ENCODE results near the gene EVC2. TPM values are rescaled to one million over a fixed set of nuclear protein-coding genes. Genes with fewer than 3 reads are reported as not detected.

The EVC2 gene
- total RNA-seq, 8 experiments from 2014 or later = 0.16 to 5.1 (median 1.0) TPM

DNA sequence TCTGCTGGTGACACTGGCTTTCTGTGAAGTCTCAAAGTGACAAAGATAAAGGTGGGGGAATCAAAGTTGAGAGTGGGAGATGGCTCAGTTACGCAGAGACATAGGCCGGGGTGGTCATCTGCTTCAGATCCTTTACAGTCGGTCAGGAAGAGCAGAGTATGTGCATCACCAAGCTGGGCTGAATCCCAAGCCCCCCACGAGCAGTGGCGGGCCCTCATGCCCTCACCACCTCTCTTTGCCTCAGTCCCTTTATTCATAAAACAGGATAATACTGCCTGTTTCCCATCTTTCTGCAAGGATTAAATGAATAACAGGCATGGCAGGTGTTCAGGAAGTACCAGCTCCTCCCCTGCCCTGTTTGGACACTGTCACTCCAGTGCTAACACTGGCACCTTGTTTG lies 135.6 kb downstream of the EVC2 start:
- no peak overlapping the region for H3K27ac ChIP-seq
- H3K4me3 ChIP-seq = no peak overlapping the region
- ATAC-seq (replicated peaks in 6 of 8) = no peak
- no peaks in the 10 kb centered on the region for H3K4me1 ChIP-seq (replicated peaks in 1 of 2)
- in situ Hi-C loops (cut with MboI; ENCODE audit: low pct_unique_long_range_greater_than_20kb in 2 of 9, low sequenced_read_pairs in 9 of 9, unreplicated experiment in 9 of 9) = no loop called here
- WGBS, 10 experiments = 80 to 100% (median 96%) methylated on average over 1 to 4 of the region's 5 CpGs; no CpG with 5 or more reads in 5 of the 10 experiments

DNA sequence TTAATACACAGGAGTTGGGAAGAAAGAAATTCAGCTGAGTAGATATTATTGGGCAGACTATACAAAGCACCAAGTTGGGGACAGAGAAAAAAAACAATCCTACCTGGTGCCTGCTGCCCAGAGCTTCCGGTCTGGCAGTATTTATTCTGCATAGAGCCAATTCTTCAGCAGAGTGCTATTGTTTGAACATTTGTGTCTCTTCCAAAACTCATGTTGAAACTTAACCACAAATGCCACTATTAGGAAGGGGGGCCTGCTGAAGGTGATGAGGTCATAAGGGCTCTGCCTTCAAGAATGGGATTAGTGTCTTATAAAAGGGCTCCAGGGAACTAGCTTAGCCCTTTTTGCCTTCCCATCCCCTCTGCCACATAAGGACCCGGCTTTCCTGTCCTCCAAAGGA lies 136.2 kb downstream of the EVC2 start:
- ATAC-seq (replicated peaks in 6 of 8) = no peak
- in situ Hi-C loops (cut with MboI; ENCODE audit: low pct_unique_long_range_greater_than_20kb in 2 of 9, low sequenced_read_pairs in 9 of 9, unreplicated experiment in 9 of 9) = no loop called here
- H3K4me3 ChIP-seq = no peak overlapping the region
- 60 to 100% (median 95%) methylated on average over 1 to 2 of the region's 2 CpGs; no CpG with 5 or more reads in 4 of the 10 experiments for WGBS, 10 experiments
- H3K4me1 ChIP-seq (replicated peaks in 1 of 2) = no peaks in the 10 kb centered on the region
- H3K27ac ChIP-seq = no peak overlapping the region

DNA sequence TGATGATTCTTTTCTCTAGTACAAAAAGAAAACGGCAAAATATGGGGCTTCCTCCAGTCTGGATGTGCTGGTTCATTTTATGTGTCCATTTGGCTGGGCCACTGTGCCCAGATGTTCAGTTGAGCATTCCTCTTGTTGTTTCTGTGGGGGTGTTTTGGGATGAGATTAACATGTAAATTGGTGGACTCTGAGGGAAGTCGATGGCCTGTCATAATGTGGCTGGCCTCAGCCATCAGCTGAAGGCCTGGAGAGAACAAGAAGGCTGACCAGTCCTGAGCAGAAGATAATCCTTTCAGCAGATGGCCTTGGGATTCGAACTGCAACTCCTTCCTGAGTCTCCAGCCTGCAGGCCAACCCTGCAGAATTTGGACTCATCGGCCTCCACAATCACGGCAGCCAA lies 136.7 kb downstream of the EVC2 start:
- Histone ChIP-seq H3K4me1 (replicated peaks in 1 of 2) (no peaks in the 10 kb centered on the region), H3K27ac (no peak overlapping the region), H3K4me3 (no peak overlapping the region)
- in situ Hi-C loops (cut with MboI; ENCODE audit: low pct_unique_long_range_greater_than_20kb in 2 of 9, low sequenced_read_pairs in 9 of 9, unreplicated experiment in 9 of 9) = no loop called here
- no peak for ATAC-seq (replicated peaks in 6 of 8)
- 40 to 100% (median 86%) methylated on average over 1 to 4 of the region's 5 CpGs; no CpG with 5 or more reads in 3 of the 10 experiments for WGBS, 10 experiments

DNA sequence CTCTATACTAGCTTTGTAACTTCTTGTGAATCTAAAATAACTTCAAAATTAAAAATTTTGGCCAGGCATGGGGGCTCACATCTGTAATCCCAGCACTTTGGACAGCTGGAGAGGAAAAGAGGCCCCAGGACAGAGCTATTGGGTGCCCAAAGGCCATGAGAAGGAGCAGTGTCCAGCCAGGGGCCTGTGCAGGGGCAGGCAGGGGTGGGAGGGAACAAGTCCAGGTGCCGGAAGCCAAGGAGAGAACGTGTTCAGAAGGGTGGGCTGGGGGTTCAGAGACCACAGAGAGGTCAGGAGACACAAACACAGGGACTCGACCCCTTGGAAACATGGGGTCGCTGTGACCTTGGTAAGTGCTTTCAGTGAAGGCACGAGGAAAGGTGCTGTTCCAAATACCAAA lies 138.9 kb downstream of the EVC2 start:
- no peak overlapping the region for H3K4me3 ChIP-seq
- WGBS, 10 experiments = 80% methylated on average over 1 of the region's 5 CpGs; no CpG with 5 or more reads in 9 of the 10 experiments
- ATAC-seq (replicated peaks in 6 of 8) = no peak
- H3K27ac ChIP-seq = no peak overlapping the region
- in situ Hi-C loops (cut with MboI; ENCODE audit: low pct_unique_long_range_greater_than_20kb in 2 of 9, low sequenced_read_pairs in 9 of 9, unreplicated experiment in 9 of 9) = no loop called here
- H3K4me1 ChIP-seq (replicated peaks in 1 of 2) = no peaks in the 10 kb centered on the region

DNA sequence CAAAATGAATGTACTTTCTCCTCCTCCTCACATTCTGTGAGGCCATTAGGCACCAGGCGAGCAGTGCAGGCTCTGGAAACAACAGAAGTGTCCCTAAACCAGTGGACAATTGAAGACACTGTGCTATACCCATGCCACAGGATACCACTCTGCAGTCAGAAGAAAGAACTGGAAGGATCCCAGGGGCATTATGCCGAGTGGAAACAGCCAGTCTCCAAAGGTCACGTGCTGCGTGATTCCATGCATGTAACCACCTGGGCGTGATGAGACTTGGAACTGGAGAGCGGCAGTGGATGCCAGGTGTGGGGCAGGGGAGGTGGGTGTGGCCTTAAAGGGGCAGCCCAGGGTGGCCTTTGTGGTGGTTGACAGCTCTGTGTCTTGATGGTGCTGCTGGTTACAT lies 139.4 kb downstream of the EVC2 start:
- Histone ChIP-seq H3K27ac (no peak overlapping the region), H3K4me1 (replicated peaks in 1 of 2) (no peaks in the 10 kb centered on the region), H3K4me3 (no peak overlapping the region)
- no peak for ATAC-seq (replicated peaks in 6 of 8)
- WGBS, 10 experiments = 83 to 100% (median 94%) methylated on average over 1 to 5 of the region's 6 CpGs; no CpG with 5 or more reads in 6 of the 10 experiments
- in situ Hi-C loops (cut with MboI; ENCODE audit: low pct_unique_long_range_greater_than_20kb in 2 of 9, low sequenced_read_pairs in 9 of 9, unreplicated experiment in 9 of 9) = no loop called here

DNA sequence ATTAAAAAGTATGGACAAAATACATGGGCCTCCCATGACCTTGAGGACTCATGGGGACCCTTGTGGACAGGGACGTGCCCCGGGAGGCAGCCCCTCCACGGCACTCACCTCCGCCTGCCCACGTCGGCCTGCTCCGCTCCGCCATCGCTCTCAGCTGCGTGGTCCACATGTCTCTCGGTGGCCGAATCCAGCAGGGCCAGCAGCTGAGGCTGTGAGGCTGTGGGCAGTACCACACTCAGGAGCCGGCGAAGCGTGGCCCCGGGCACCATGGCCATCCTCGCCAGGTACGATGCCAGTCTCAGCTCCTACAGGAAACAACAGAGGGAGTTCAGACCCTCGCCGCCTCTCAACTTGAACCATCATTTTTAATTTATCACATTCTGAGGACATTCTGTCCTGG lies 140.0 kb downstream of the EVC2 start:
- 80 to 100% (median 92%) methylated on average over 2 to 13 of the region's 20 CpGs; no CpG with 5 or more reads in 6 of the 10 experiments for WGBS, 10 experiments
- in situ Hi-C loops (cut with MboI; ENCODE audit: low pct_unique_long_range_greater_than_20kb in 2 of 9, low sequenced_read_pairs in 9 of 9, unreplicated experiment in 9 of 9) = no loop called here
- no peak for ATAC-seq (replicated peaks in 6 of 8)
- Histone ChIP-seq H3K27ac (no peak overlapping the region), H3K4me1 (replicated peaks in 1 of 2) (no peaks in the 10 kb centered on the region), H3K4me3 (no peak overlapping the region)

DNA sequence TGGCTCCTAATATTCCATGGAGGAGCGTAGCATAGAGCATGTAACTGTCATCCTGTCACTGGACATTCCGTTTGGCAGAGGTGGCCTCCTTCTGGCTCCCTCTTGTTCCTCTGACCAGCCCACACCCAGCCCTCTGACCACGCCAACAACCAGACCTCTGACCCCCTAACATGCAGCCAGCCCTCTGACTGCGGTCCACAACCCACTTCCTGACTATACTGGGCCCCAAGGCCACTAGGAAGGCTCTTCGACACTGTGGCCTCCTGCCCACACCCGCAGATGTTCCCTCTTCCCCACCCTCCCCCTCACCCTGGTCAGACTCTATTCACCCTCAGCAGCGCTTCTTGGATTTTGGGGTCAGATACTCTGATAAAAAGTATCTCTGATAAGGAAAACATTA lies 141.4 kb downstream of the EVC2 start:
- ATAC-seq (replicated peaks in 6 of 8) = no peak
- Histone ChIP-seq H3K27ac (no peak overlapping the region), H3K4me1 (replicated peaks in 1 of 2) (no peaks in the 10 kb centered on the region), H3K4me3 (no peak overlapping the region)
- in situ Hi-C loops (cut with MboI; ENCODE audit: low pct_unique_long_range_greater_than_20kb in 2 of 9, low sequenced_read_pairs in 9 of 9, unreplicated experiment in 9 of 9) = no loop called here
- WGBS, 10 experiments = 71 to 100% (median 83%) methylated on average over 1 to 4 of the region's 7 CpGs; no CpG with 5 or more reads in 4 of the 10 experiments

DNA sequence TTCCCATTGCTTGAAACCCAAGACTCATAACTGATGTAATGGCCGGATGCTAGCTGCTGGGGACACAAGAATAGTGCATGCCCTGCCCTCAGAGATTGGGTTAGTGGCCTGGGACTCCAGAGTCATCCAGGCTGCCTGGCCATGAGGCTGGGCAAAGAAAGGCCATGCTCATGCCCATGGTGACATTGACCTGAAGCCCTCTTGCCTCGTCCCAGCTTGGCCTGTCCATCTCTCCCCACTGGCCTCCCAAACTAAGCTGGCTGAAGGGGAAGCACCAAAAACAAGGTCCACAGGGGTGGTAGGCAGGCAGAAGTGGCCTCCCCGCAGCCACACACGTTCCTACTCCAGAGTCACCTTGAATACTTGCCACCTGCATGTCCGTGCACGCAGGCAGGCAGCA lies 141.8 kb downstream of the EVC2 start:
- Histone ChIP-seq H3K4me1 (replicated peaks in 1 of 2) (no peaks in the 10 kb centered on the region), H3K4me3 (no peak overlapping the region), H3K27ac (no peak overlapping the region)
- 80 to 100% (median 100%) methylated on average over 1 to 3 of the region's 6 CpGs; no CpG with 5 or more reads in 3 of the 10 experiments for WGBS, 10 experiments
- in situ Hi-C loops (cut with MboI; ENCODE audit: low pct_unique_long_range_greater_than_20kb in 2 of 9, low sequenced_read_pairs in 9 of 9, unreplicated experiment in 9 of 9) = no loop called here
- ATAC-seq (replicated peaks in 6 of 8) = no peak

DNA sequence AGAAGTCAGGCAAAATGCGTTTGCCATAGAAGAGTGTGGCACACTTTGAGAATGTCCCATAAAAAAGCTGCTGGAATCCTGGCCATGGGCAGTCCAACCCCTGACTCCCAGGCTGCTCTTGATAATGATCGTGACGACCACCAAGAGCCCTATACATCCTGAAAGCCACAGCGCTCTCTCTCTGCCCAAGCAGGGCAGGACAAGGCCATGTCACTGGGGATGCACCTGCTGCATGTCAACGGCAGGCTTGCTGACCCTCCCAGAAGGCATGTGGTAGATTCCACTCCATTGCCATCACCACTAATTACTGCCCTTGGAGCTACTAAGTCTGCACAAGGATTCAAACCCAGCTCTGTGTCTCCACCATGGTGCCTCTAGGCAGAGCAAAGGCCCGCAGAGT lies 144.5 kb downstream of the EVC2 start:
- 89 to 100% (median 98%) methylated on average over 1 to 3 of the region's 6 CpGs; no CpG with 5 or more reads in 4 of the 10 experiments for WGBS, 10 experiments
- Histone ChIP-seq H3K27ac (no peak overlapping the region), H3K4me3 (no peak overlapping the region), H3K4me1 (replicated peaks in 1 of 2) (no peaks in the 10 kb centered on the region)
- no peak for ATAC-seq (replicated peaks in 6 of 8)
- in situ Hi-C loops (cut with MboI; ENCODE audit: low pct_unique_long_range_greater_than_20kb in 2 of 9, low sequenced_read_pairs in 9 of 9, unreplicated experiment in 9 of 9) = no loop called here

DNA sequence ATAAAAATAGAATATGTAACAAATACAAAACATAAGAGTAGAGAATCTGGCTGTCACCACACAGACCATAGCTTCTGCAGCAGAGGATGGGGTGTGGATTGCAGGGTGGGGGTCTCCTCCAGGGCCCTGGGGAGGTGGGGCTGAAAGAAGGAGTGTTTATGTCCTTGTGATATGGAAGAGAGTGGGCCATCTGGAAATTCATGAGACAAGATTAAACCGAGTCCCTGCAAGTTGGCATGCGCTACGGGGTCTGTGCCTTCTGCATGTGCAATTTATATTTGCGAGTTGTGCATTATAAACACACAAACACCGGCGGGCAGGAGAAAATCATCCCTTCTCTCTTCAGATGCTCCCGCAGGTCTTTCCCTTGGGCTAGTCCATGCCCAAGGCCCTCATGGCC lies 145.9 kb downstream of the EVC2 start:
- in situ Hi-C loops (cut with MboI; ENCODE audit: low pct_unique_long_range_greater_than_20kb in 2 of 9, low sequenced_read_pairs in 9 of 9, unreplicated experiment in 9 of 9) = no loop called here
- WGBS, 10 experiments = no CpG with 5 or more reads among the region's 7 CpGs
- H3K4me1 ChIP-seq (replicated peaks in 1 of 2) = no peaks in the 10 kb centered on the region
- no peak overlapping the region for H3K4me3 ChIP-seq
- no peak for ATAC-seq (replicated peaks in 6 of 8)
- H3K27ac ChIP-seq = no peak overlapping the region

DNA sequence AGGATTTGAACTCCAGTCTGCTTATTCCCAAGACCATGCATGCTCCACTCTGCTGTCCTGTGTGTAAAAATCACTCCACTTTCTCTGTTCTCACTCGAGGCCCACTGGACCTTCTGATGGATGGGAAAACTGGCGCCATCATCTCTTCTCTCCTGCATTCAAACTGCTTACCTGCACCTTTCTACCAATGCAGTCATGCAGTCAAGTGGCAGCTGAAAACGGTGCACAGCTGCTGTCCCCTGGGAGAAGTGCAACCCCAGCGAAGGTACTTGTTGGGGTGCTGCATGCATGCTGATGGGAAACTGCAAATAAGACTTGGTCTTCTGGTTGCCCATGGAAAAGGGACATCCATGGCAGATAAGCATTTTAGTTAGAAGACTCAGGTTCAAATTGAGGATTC lies 147.1 kb downstream of the EVC2 start:
- no peak overlapping the region for H3K4me3 ChIP-seq
- no peak for ATAC-seq (replicated peaks in 6 of 8)
- in situ Hi-C loops (cut with MboI; ENCODE audit: low pct_unique_long_range_greater_than_20kb in 2 of 9, low sequenced_read_pairs in 9 of 9, unreplicated experiment in 9 of 9) = no loop called here
- H3K27ac ChIP-seq = no peak overlapping the region
- 61 to 100% (median 100%) methylated on average over 1 to 3 of the region's 4 CpGs; no CpG with 5 or more reads in 5 of the 10 experiments for WGBS, 10 experiments
- no peaks in the 10 kb centered on the region for H3K4me1 ChIP-seq (replicated peaks in 1 of 2)

DNA sequence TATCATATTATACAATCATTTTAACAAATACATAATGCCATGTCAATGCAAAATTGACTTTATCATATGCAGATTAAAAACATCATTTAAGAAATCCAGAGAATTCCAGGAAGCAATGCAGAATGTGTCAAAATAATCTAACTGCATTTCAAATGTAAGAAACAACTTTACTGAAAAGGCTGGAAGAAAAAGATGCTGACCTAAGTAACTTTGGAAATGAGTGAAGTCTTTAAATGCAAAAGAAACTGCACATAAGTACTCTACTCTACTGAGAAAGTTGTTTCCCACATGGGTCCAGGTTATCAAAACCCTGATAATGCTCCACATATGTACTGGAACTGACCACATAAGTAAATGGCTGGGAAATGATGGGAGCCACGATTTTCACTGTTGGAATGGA lies 149.9 kb downstream of the EVC2 start:
- no peak overlapping the region for H3K4me3 ChIP-seq
- in situ Hi-C loops (cut with MboI; ENCODE audit: low pct_unique_long_range_greater_than_20kb in 2 of 9, low sequenced_read_pairs in 9 of 9, unreplicated experiment in 9 of 9) = no loop called here
- H3K4me1 ChIP-seq (replicated peaks in 1 of 2) = no peaks in the 10 kb centered on the region
- 33 to 71% (median 67%) methylated on average over 1 of the region's 1 CpG; no CpG with 5 or more reads in 3 of the 10 experiments for WGBS, 10 experiments
- no peak overlapping the region for H3K27ac ChIP-seq
- ATAC-seq (replicated peaks in 6 of 8) = no peak

DNA sequence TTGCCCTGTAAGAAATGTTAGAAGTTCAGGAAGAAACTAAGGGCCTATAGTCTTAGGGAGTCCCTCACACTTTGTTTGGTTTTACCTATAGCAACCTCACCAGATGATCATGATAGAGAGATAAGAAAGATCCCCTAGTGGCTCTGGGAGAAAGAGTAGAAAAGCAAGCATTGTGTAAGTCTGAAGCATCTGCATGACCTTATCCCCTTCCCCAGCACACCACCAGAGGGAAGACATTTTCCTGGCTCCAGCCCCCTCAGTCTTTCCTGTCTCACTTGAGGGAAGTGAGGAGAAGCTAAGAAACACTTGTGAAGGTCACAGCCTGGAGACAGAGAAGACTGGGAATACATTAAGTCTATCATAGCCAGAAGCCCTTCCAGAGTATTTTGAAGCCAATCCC lies 154.0 kb downstream of the EVC2 start:
- H3K27ac ChIP-seq = no peak overlapping the region
- in situ Hi-C loops (cut with MboI; ENCODE audit: low pct_unique_long_range_greater_than_20kb in 2 of 9, low sequenced_read_pairs in 9 of 9, unreplicated experiment in 9 of 9) = no loop called here
- no peak overlapping the region for H3K4me3 ChIP-seq
- H3K4me1 ChIP-seq (replicated peaks in 1 of 2) = no peaks in the 10 kb centered on the region
- ATAC-seq (replicated peaks in 6 of 8) = no peak

DNA sequence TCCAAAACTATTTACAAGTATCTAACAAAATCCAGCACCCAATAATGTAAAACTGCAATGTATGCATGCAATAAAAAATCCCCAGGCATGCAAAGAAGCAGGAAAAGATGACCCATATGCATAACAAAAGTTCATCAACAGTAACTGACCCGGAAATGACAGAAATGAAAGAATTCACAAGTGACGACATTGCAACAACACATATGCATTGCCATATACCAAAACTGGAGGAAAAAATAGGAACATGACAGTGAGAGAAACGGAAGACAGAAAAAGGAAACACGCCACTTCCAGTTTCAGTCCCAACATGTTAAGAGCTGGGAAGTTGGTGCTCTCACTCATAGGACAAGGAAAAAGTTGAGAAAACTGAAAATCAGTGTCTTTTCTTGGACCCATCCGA lies 154.6 kb downstream of the EVC2 start:
- Histone ChIP-seq H3K4me3 (no peak overlapping the region), H3K27ac (no peak overlapping the region), H3K4me1 (replicated peaks in 1 of 2) (no peaks in the 10 kb centered on the region)
- WGBS, 10 experiments = 80 to 100% (median 86%) methylated on average over 1 to 5 of the region's 5 CpGs
- no peak for ATAC-seq (replicated peaks in 6 of 8)
- in situ Hi-C loops (cut with MboI; ENCODE audit: low pct_unique_long_range_greater_than_20kb in 2 of 9, low sequenced_read_pairs in 9 of 9, unreplicated experiment in 9 of 9) = no loop called here
